ENCODE data around the gene PRKCD. TPM values are rescaled to one million over a fixed set of nuclear protein-coding genes. Genes with fewer than 3 reads are reported as not detected.

PRKCD gene
- total RNA-seq, 1 experiment from 2014 or later: 1.4 TPM

GRCh38 chr3:53217175-53217574, 56.2 kb downstream of the PRKCD start:
- no peak for TF ChIP-seq CTCF (conservative IDR thresholded peaks at IDR 0.05; ENCODE audit: low read depth, low read length)
- no peak for TF ChIP-seq EZH2 (IDR thresholded peaks at IDR 0.05; ENCODE audit: borderline replicate concordance, low read depth, low read length, poor library complexity, severe bottlenecking)
- ChIA-PET CTCF (no interaction called here), POLR2A (ENCODE audit: low non-redundant PET) (no interaction called here)
- no peak for DNase-seq (ENCODE audit: low spot score)
- BruUV-seq (replicated peaks): no TSS peak
- H3K36me3 ChIP-seq (ENCODE audit: insufficient read depth, low read length, poor library complexity, severe bottlenecking): no peaks in the 10 kb centered on the region
- H3K27ac ChIP-seq (ENCODE audit: low read depth, low read length, poor library complexity, severe bottlenecking): no peak overlapping the region
- intact Hi-C loops (cut with micrococcal nuclease; ENCODE audit: unreplicated experiment): no loop called here
- H3K27me3 ChIP-seq (replicated peaks; ENCODE audit: insufficient read depth, low read depth, low read length, poor library complexity): no peaks in the 10 kb centered on the region
- no peaks in the 10 kb centered on the region for H3K9me3 ChIP-seq (ENCODE audit: low read depth, low read length, poor library complexity, severe bottlenecking)
- no peak overlapping the region for H3K4me3 ChIP-seq (ENCODE audit: low read depth, low read length, poor library complexity, severe bottlenecking)
- H3K4me1 ChIP-seq (ENCODE audit: insufficient read depth, low read length, poor library complexity, severe bottlenecking): peaks cover 3% of the 10 kb centered on the region

GRCh38 chr3:53218131-53218530, 57.1 kb downstream of the PRKCD start:
- H3K4me1 ChIP-seq (ENCODE audit: insufficient read depth, low read length, poor library complexity, severe bottlenecking): peaks cover 3% of the 10 kb centered on the region
- CTCF ChIA-PET: no interaction called here
- no peak overlapping the region for H3K27ac ChIP-seq (ENCODE audit: low read depth, low read length, poor library complexity, severe bottlenecking)
- TF ChIP-seq CTCF (conservative IDR thresholded peaks at IDR 0.05; ENCODE audit: low read depth, low read length) (no peak), EZH2 (IDR thresholded peaks at IDR 0.05; ENCODE audit: borderline replicate concordance, low read depth, low read length, poor library complexity, severe bottlenecking) (no peak)
- POLR2A ChIA-PET (ENCODE audit: low non-redundant PET): no interaction called here
- H3K27me3 ChIP-seq (replicated peaks; ENCODE audit: insufficient read depth, low read depth, low read length, poor library complexity): no peaks in the 10 kb centered on the region
- intact Hi-C loops (cut with micrococcal nuclease; ENCODE audit: unreplicated experiment): no loop called here
- H3K36me3 ChIP-seq (ENCODE audit: insufficient read depth, low read length, poor library complexity, severe bottlenecking): no peaks in the 10 kb centered on the region
- H3K9me3 ChIP-seq (ENCODE audit: low read depth, low read length, poor library complexity, severe bottlenecking): no peaks in the 10 kb centered on the region
- H3K4me3 ChIP-seq (ENCODE audit: low read depth, low read length, poor library complexity, severe bottlenecking): no peak overlapping the region
- no TSS peak for BruUV-seq (replicated peaks)
- DNase-seq (ENCODE audit: low spot score): no peak

- TF ChIP-seq CTCF (conservative IDR thresholded peaks at IDR 0.05; ENCODE audit: low read depth, low read length) (peak; percentile 81), EZH2 (IDR thresholded peaks at IDR 0.05; ENCODE audit: borderline replicate concordance, low read depth, low read length, poor library complexity, severe bottlenecking) (no peak)
- Histone ChIP-seq H3K9me3 (ENCODE audit: low read depth, low read length, poor library complexity, severe bottlenecking) (no peaks in the 10 kb centered on the region), H3K4me1 (ENCODE audit: insufficient read depth, low read length, poor library complexity, severe bottlenecking) (peaks cover 3% of the 10 kb centered on the region), H3K4me3 (ENCODE audit: low read depth, low read length, poor library complexity, severe bottlenecking) (no peak overlapping the region), H3K27me3 (replicated peaks; ENCODE audit: insufficient read depth, low read depth, low read length, poor library complexity) (no peaks in the 10 kb centered on the region), H3K36me3 (ENCODE audit: insufficient read depth, low read length, poor library complexity, severe bottlenecking) (no peaks in the 10 kb centered on the region), H3K27ac (ENCODE audit: low read depth, low read length, poor library complexity, severe bottlenecking) (no peak overlapping the region)
- intact Hi-C loops (cut with micrococcal nuclease; ENCODE audit: unreplicated experiment): no loop called here
- ChIA-PET CTCF (no interaction called here), POLR2A (ENCODE audit: low non-redundant PET) (no interaction called here)
- peak; percentile 79 for DNase-seq (ENCODE audit: low spot score)
- BruUV-seq (replicated peaks): no TSS peak
Measured at GRCh38 chr3:53219895-53220483, 59.0 kb downstream of the PRKCD start.

Data from A673 (cell line).